ENCODE data around the gene DNAJC13. TPM values are rescaled to one million over a fixed set of nuclear protein-coding genes. Genes with fewer than 3 reads are reported as not detected.

The DNAJC13 gene
- total RNA-seq, 2 experiments from 2014 or later, result 31.4 to 32.1 TPM

- H3K9me3 Mint-ChIP-seq, result no peaks in the 10 kb centered on the region
- peaks cover 25% of the 10 kb centered on the region for H3K4me1 Mint-ChIP-seq
- H3K27ac Mint-ChIP-seq, result peak overlapping the region; percentile 75
- peaks cover 21% of the 10 kb centered on the region for H3K36me3 Mint-ChIP-seq
- no peak for DNase-seq
- no peaks in the 10 kb centered on the region for H3K27me3 Mint-ChIP-seq
- H3K4me3 Mint-ChIP-seq, result no peak overlapping the region
Observed at GRCh38 chr3:132536442-132537153, 119.3 kb downstream of the DNAJC13 start.

GRCh38 chr3:132537297-132537696 lies 120.0 kb downstream of the DNAJC13 start:
- Mint-ChIP-seq H3K36me3 (peaks cover 26% of the 10 kb centered on the region), H3K9me3 (no peaks in the 10 kb centered on the region), H3K27me3 (no peaks in the 10 kb centered on the region), H3K27ac (peak overlapping the region; percentile 63), H3K4me1 (peaks cover 30% of the 10 kb centered on the region), H3K4me3 (no peak overlapping the region)
- no peak for DNase-seq

- no peak overlapping the region for H3K27ac Mint-ChIP-seq
- no peak overlapping the region for H3K4me3 Mint-ChIP-seq
- no peaks in the 10 kb centered on the region for H3K27me3 Mint-ChIP-seq
- H3K4me1 Mint-ChIP-seq, result peaks cover 38% of the 10 kb centered on the region
- H3K36me3 Mint-ChIP-seq, result peaks cover 32% of the 10 kb centered on the region
- H3K9me3 Mint-ChIP-seq, result no peaks in the 10 kb centered on the region
- DNase-seq, result no peak
Observed at GRCh38 chr3:132538072-132538471, 120.8 kb downstream of the DNAJC13 start.

- H3K27ac Mint-ChIP-seq, result peak overlapping the region; percentile 28
- no peaks in the 10 kb centered on the region for H3K9me3 Mint-ChIP-seq
- no peak overlapping the region for H3K4me3 Mint-ChIP-seq
- no peak for DNase-seq
- no peaks in the 10 kb centered on the region for H3K27me3 Mint-ChIP-seq
- H3K36me3 Mint-ChIP-seq, result peaks cover 42% of the 10 kb centered on the region
- H3K4me1 Mint-ChIP-seq, result peaks cover 54% of the 10 kb centered on the region
Observed at GRCh38 chr3:132539681-132540080, 122.4 kb downstream of the DNAJC13 start.

GRCh38 chr3:132542577-132542976 lies 125.3 kb downstream of the DNAJC13 start:
- H3K4me1 Mint-ChIP-seq, result peaks cover 59% of the 10 kb centered on the region
- no peak for DNase-seq
- H3K9me3 Mint-ChIP-seq, result peaks cover 4% of the 10 kb centered on the region
- H3K27me3 Mint-ChIP-seq, result no peaks in the 10 kb centered on the region
- H3K27ac Mint-ChIP-seq, result peak overlapping the region; percentile 93
- peaks cover 48% of the 10 kb centered on the region for H3K36me3 Mint-ChIP-seq
- peak overlapping the region; percentile 19 for H3K4me3 Mint-ChIP-seq

- H3K27ac Mint-ChIP-seq, result peak overlapping the region; percentile 93
- no peaks in the 10 kb centered on the region for H3K27me3 Mint-ChIP-seq
- DNase-seq, result no peak
- peaks cover 5% of the 10 kb centered on the region for H3K9me3 Mint-ChIP-seq
- H3K4me1 Mint-ChIP-seq, result peaks cover 59% of the 10 kb centered on the region
- peaks cover 53% of the 10 kb centered on the region for H3K36me3 Mint-ChIP-seq
- H3K4me3 Mint-ChIP-seq, result peak overlapping the region; percentile 19
Observed at GRCh38 chr3:132543011-132543739, 125.9 kb downstream of the DNAJC13 start.

GRCh38 chr3:132544130-132544529 lies 126.8 kb downstream of the DNAJC13 start:
- Mint-ChIP-seq H3K9me3 (peaks cover 6% of the 10 kb centered on the region), H3K4me3 (no peak overlapping the region), H3K36me3 (peaks cover 57% of the 10 kb centered on the region), H3K4me1 (peaks cover 65% of the 10 kb centered on the region), H3K27me3 (no peaks in the 10 kb centered on the region), H3K27ac (peak overlapping the region; percentile 93)
- no peak for DNase-seq

- no peak for DNase-seq
- H3K4me1 Mint-ChIP-seq, result peaks cover 76% of the 10 kb centered on the region
Observed at GRCh38 chr3:132545471-132545870, 128.2 kb downstream of the DNAJC13 start.

GRCh38 chr3:132549169-132549568 lies 131.9 kb downstream of the DNAJC13 start:
- no peak overlapping the region for H3K4me3 Mint-ChIP-seq
- no peak for DNase-seq
- H3K9me3 Mint-ChIP-seq, result peaks cover 9% of the 10 kb centered on the region
- H3K4me1 Mint-ChIP-seq, result peaks cover 59% of the 10 kb centered on the region
- H3K27me3 Mint-ChIP-seq, result no peaks in the 10 kb centered on the region
- H3K36me3 Mint-ChIP-seq, result peaks cover 43% of the 10 kb centered on the region
- peak overlapping the region; percentile 98 for H3K27ac Mint-ChIP-seq

More at GRCh38 chr3:132545471-132545870, 128.2 kb downstream of the DNAJC13 start:
- H3K27me3 Mint-ChIP-seq, result no peaks in the 10 kb centered on the region
- H3K36me3 Mint-ChIP-seq, result peaks cover 59% of the 10 kb centered on the region
- peaks cover 9% of the 10 kb centered on the region for H3K9me3 Mint-ChIP-seq
- no peak overlapping the region for H3K4me3 Mint-ChIP-seq
- peak overlapping the region; percentile 93 for H3K27ac Mint-ChIP-seq

GRCh38 chr3:132549890-132550578 lies 132.7 kb downstream of the DNAJC13 start:
- Mint-ChIP-seq H3K4me3 (peak overlapping the region; percentile 67), H3K27me3 (no peaks in the 10 kb centered on the region), H3K27ac (peak overlapping the region; percentile 98), H3K36me3 (peaks cover 36% of the 10 kb centered on the region), H3K9me3 (peaks cover 9% of the 10 kb centered on the region), H3K4me1 (peaks cover 51% of the 10 kb centered on the region)
- peak; percentile 33 for DNase-seq

GRCh38 chr3:132550579-132551305 lies 133.4 kb downstream of the DNAJC13 start:
- H3K27me3 Mint-ChIP-seq, result no peaks in the 10 kb centered on the region
- H3K9me3 Mint-ChIP-seq, result peaks cover 6% of the 10 kb centered on the region
- H3K4me3 Mint-ChIP-seq, result peak overlapping the region; percentile 39
- DNase-seq, result no peak
- H3K27ac Mint-ChIP-seq, result peak overlapping the region; percentile 98
- peaks cover 32% of the 10 kb centered on the region for H3K36me3 Mint-ChIP-seq
- peaks cover 46% of the 10 kb centered on the region for H3K4me1 Mint-ChIP-seq

GRCh38 chr3:132553826-132554225 lies 136.5 kb downstream of the DNAJC13 start:
- DNase-seq, result no peak
- no peak overlapping the region for H3K4me3 Mint-ChIP-seq
- peaks cover 23% of the 10 kb centered on the region for H3K36me3 Mint-ChIP-seq
- no peak overlapping the region for H3K27ac Mint-ChIP-seq
- peaks cover 27% of the 10 kb centered on the region for H3K4me1 Mint-ChIP-seq
- H3K9me3 Mint-ChIP-seq, result peaks cover 3% of the 10 kb centered on the region
- H3K27me3 Mint-ChIP-seq, result no peaks in the 10 kb centered on the region

- Mint-ChIP-seq H3K4me3 (no peak overlapping the region), H3K36me3 (peaks cover 20% of the 10 kb centered on the region), H3K9me3 (peaks cover 3% of the 10 kb centered on the region), H3K4me1 (peaks cover 22% of the 10 kb centered on the region), H3K27ac (no peak overlapping the region), H3K27me3 (no peaks in the 10 kb centered on the region)
- no peak for DNase-seq
Observed at GRCh38 chr3:132554437-132554836, 137.1 kb downstream of the DNAJC13 start.

- Mint-ChIP-seq H3K9me3 (no peaks in the 10 kb centered on the region), H3K4me1 (peaks cover 13% of the 10 kb centered on the region), H3K27ac (no peak overlapping the region), H3K27me3 (no peaks in the 10 kb centered on the region), H3K36me3 (peaks cover 16% of the 10 kb centered on the region), H3K4me3 (no peak overlapping the region)
- DNase-seq, result no peak
Observed at GRCh38 chr3:132555306-132556035, 138.2 kb downstream of the DNAJC13 start.

Data from activated naive CD8-positive, alpha-beta T cell treated with anti-CD3 and anti-CD28 coated beads for 36 hours (primary cell).